Activated naive CD8-positive, alpha-beta T cell (primary cell): ENCODE results near the gene DDX23.
"Not testable (repeated sequence)": the region's sequence is repeated elsewhere in the genome, so short reads cannot be mapped to it uniquely, and the experiment has no call there.

Experiments used
- H3K27ac Mint-ChIP-seq: one replicate; pipeline ENCODE4 v1.8.0; 2021; ENCODE audit warnings: mixed read lengths
- H3K27me3 Mint-ChIP-seq: one replicate; pipeline ENCODE4 v1.8.0; 2021; ENCODE audit warnings: mixed read lengths
- H3K36me3 Mint-ChIP-seq: one replicate; pipeline ENCODE4 v1.8.0; 2021; ENCODE audit warnings: mixed read lengths
- H3K4me1 Mint-ChIP-seq: one replicate; pipeline ENCODE4 v1.8.0; 2021; ENCODE audit warnings: low read depth, mixed read lengths
- H3K4me3 Mint-ChIP-seq: one replicate; pipeline ENCODE4 v1.8.0; 2021; ENCODE audit warnings: mild to moderate bottlenecking, mixed read lengths
- H3K9me3 Mint-ChIP-seq: one replicate; pipeline ENCODE4 v1.8.0; 2021; ENCODE audit warnings: low read depth, mixed read lengths

The DDX23 gene

GRCh38 chr12:48873096-48873495, 21.1 kb upstream of the DDX23 start:
- Mint-ChIP-seq H3K9me3 (no peaks in the 10 kb centered on the region), H3K27me3 (no peaks in the 10 kb centered on the region), H3K36me3 (no peaks in the 10 kb centered on the region)

GRCh38 chr12:48869191-48869590, 17.2 kb upstream of the DDX23 start:
- Mint-ChIP-seq H3K9me3 (no peaks in the 10 kb centered on the region), H3K27ac (no peak overlapping the region), H3K36me3 (no peaks in the 10 kb centered on the region)

More at GRCh38 chr12:48873096-48873495, 21.1 kb upstream of the DDX23 start:
- no peak overlapping the region for H3K27ac Mint-ChIP-seq
- no peaks in the 10 kb centered on the region for H3K4me1 Mint-ChIP-seq
- no peak overlapping the region for H3K4me3 Mint-ChIP-seq

GRCh38 chr12:48868451-48868850, 16.5 kb upstream of the DDX23 start:
- no peaks in the 10 kb centered on the region for H3K36me3 Mint-ChIP-seq
- no peak overlapping the region for H3K27ac Mint-ChIP-seq
- peaks cover 23% of the 10 kb centered on the region for H3K4me1 Mint-ChIP-seq
- H3K27me3 Mint-ChIP-seq = peaks cover 5% of the 10 kb centered on the region
- H3K9me3 Mint-ChIP-seq = no peaks in the 10 kb centered on the region
- no peak overlapping the region for H3K4me3 Mint-ChIP-seq

More at GRCh38 chr12:48869191-48869590, 17.2 kb upstream of the DDX23 start:
- Mint-ChIP-seq H3K27me3 (no peaks in the 10 kb centered on the region), H3K4me3 (no peak overlapping the region), H3K4me1 (peaks cover 20% of the 10 kb centered on the region)

- Mint-ChIP-seq H3K27me3 (peaks cover 13% of the 10 kb centered on the region), H3K36me3 (peaks cover 6% of the 10 kb centered on the region)
These were observed 14.2 kb upstream of the DDX23 start for GRCh38 chr12:48866052-48866711.

DNA sequence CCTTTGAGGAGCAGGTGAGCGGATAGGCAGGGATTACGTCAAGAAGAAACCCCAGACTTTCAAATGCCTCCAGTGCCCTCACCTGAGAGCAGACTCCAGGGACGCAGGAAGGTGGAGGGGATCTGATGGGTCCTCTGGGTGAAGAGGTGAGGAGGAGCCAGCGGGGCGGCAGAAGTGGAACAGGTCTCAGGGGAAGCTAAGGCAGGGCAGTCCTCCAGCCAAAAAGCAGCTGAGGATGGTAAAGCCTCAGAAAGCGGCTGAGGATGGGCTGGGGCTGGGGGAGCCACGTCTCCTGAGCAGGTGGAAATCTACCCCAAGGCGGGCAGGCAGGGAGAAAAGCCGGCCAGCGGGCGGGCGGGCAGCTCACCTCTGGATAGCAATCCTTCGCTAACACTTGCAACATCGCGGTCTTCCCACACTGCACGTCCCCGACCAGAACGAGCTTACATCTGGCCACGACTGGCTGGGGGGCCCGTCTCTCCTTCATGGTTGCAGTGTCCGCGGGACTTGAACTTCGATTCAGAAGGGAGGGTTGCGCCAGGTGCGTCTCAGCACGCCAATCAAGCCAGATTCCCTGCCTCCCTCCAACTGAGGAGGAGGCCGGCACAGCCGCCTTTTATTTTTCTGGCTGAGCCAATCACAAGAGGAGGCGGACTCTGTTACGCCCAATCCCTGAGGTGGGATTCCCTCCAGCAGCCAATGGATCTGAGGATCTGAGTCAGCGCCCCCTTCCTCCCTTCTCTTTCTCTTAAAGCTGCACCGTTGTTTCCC, 13.5 kb upstream of the DDX23 start, which contains the start of gene RND1:
Gene RND1 (minus strand): TSS at position 590 of the 771 bp plus-strand sequence. CDS start 103 bp downstream, at position 487.
- Mint-ChIP-seq H3K27ac (peak within 1 kb of the TSS; percentile 62), H3K4me3 (peak within 1 kb of the TSS; percentile 92), H3K9me3 (no peaks in the 10 kb centered on the region), H3K36me3 (peaks cover 9% of the 10 kb centered on the region), H3K4me1 (peaks cover 23% of the 10 kb centered on the region), H3K27me3 (peaks cover 13% of the 10 kb centered on the region)

More at GRCh38 chr12:48866052-48866711, 14.2 kb upstream of the DDX23 start:
- peak overlapping the region; percentile 92 for H3K4me3 Mint-ChIP-seq
- peaks cover 23% of the 10 kb centered on the region for H3K4me1 Mint-ChIP-seq
- peak overlapping the region; percentile 62 for H3K27ac Mint-ChIP-seq
- no peaks in the 10 kb centered on the region for H3K9me3 Mint-ChIP-seq

DNA sequence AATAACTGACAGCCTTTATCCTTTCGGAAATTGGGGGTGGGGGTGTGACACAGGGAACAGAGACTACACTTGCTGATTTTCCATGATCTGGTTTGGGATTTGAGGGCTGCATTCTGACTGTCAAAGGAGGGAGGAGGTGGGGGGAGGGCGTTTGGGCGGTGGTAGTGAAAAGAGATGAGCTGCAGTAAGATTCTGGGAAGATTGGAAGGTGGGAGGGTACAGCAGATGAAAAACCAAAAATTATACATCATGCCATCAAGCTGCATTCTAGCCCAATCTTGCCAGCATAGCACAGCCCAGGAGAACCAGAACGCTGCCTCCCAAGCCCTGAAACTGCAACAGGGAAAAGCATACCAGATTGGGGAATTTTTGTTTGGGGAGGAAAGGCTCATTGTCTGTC, 11.3 kb upstream of the DDX23 start:
- Mint-ChIP-seq H3K9me3 (no peaks in the 10 kb centered on the region), H3K27ac (no peak overlapping the region), H3K27me3 (peaks cover 13% of the 10 kb centered on the region), H3K36me3 (peaks cover 9% of the 10 kb centered on the region), H3K4me3 (no peak overlapping the region), H3K4me1 (peaks cover 23% of the 10 kb centered on the region)

- Mint-ChIP-seq H3K36me3 (peaks cover 9% of the 10 kb centered on the region), H3K27me3 (peaks cover 13% of the 10 kb centered on the region), H3K27ac (no peak overlapping the region), H3K9me3 (no peaks in the 10 kb centered on the region), H3K4me3 (no peak overlapping the region), H3K4me1 (peaks cover 23% of the 10 kb centered on the region)
These were observed 10.8 kb upstream of the DDX23 start for GRCh38 chr12:48862760-48863159.

DNA sequence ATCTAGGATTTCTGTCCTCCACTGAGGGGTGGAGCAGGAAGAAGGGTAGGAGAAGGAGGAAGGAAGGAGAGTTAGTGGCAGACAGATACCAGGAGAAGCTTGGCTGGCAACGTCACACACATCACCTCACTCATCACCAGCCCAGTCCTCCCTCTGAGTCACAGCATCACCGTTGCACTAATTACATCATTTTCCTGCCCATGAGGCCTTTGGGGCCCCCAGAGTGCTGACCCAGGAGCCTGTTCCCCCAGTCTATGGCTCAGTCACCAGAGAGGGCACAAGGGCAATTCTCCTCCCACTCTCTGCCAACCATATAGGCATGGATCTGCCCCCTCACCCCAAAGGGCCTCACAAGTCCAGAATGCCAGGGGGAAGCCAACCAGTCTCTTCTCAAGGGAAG, 9.1 kb upstream of the DDX23 start:
- Mint-ChIP-seq H3K27me3 (peaks cover 13% of the 10 kb centered on the region), H3K36me3 (peaks cover 9% of the 10 kb centered on the region), H3K27ac (no peak overlapping the region), H3K4me3 (no peak overlapping the region), H3K4me1 (peaks cover 21% of the 10 kb centered on the region), H3K9me3 (no peaks in the 10 kb centered on the region)

GRCh38 chr12:48860236-48860635, 8.3 kb upstream of the DDX23 start:
- Mint-ChIP-seq H3K4me1 (peaks cover 14% of the 10 kb centered on the region), H3K27me3 (peaks cover 13% of the 10 kb centered on the region)
- H3K36me3 Mint-ChIP-seq, H3K4me3 Mint-ChIP-seq, H3K27ac Mint-ChIP-seq, H3K9me3 Mint-ChIP-seq: not testable (repeated sequence)

- Mint-ChIP-seq H3K27ac (no peak overlapping the region), H3K4me1 (peaks cover 8% of the 10 kb centered on the region), H3K36me3 (peaks cover 9% of the 10 kb centered on the region), H3K27me3 (peaks cover 13% of the 10 kb centered on the region), H3K4me3 (no peak overlapping the region), H3K9me3 (no peaks in the 10 kb centered on the region)
These were observed 7.6 kb upstream of the DDX23 start for GRCh38 chr12:48859607-48860006.

DNA sequence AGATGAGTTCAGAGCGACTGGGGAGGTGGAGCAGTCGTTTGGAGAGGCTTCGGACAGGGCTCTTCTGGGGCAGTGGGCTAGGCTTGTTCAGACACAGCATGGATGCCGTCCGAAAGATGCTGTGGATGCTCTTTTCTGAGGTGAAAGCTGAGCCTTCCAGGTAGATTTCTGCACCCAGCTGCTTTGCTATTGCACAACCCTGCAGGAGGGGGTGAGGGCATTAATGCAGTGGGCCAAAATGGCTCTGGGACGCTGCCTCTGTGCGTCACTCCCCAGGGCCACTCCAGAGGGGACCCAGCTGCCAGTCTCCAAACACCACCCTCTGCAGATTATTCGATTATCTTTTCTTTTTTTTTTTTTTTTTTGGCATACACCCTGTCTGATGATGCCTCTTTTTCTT, 6.1 kb upstream of the DDX23 start:
- H3K9me3 Mint-ChIP-seq = no peaks in the 10 kb centered on the region
- peaks cover 9% of the 10 kb centered on the region for H3K36me3 Mint-ChIP-seq
- H3K27ac Mint-ChIP-seq = no peak overlapping the region
- H3K4me1 Mint-ChIP-seq = peaks cover 2% of the 10 kb centered on the region
- H3K4me3 Mint-ChIP-seq = no peak overlapping the region
- peaks cover 4% of the 10 kb centered on the region for H3K27me3 Mint-ChIP-seq

- Mint-ChIP-seq H3K36me3 (peaks cover 9% of the 10 kb centered on the region), H3K27ac (no peak overlapping the region), H3K27me3 (peaks cover 4% of the 10 kb centered on the region), H3K9me3 (no peaks in the 10 kb centered on the region), H3K4me3 (no peak overlapping the region), H3K4me1 (peaks cover 7% of the 10 kb centered on the region)
These were observed 5.5 kb upstream of the DDX23 start for GRCh38 chr12:48857278-48857994.

GRCh38 chr12:48856379-48856778, 4.4 kb upstream of the DDX23 start:
- Mint-ChIP-seq H3K27me3 (no peaks in the 10 kb centered on the region), H3K4me3 (no peak overlapping the region), H3K36me3 (peaks cover 5% of the 10 kb centered on the region), H3K4me1 (peaks cover 13% of the 10 kb centered on the region), H3K9me3 (no peaks in the 10 kb centered on the region), H3K27ac (no peak overlapping the region)

GRCh38 chr12:48854932-48855331, 3.0 kb upstream of the DDX23 start:
- H3K4me3 Mint-ChIP-seq, H3K27ac Mint-ChIP-seq, H3K27me3 Mint-ChIP-seq, H3K36me3 Mint-ChIP-seq, H3K9me3 Mint-ChIP-seq: not testable (repeated sequence)
- H3K4me1 Mint-ChIP-seq = peaks cover 24% of the 10 kb centered on the region

GRCh38 chr12:48854488-48854887, 2.5 kb upstream of the DDX23 start:
- Mint-ChIP-seq H3K9me3 (no peaks in the 10 kb centered on the region), H3K27me3 (no peaks in the 10 kb centered on the region), H3K4me1 (peaks cover 29% of the 10 kb centered on the region), H3K27ac (no peak overlapping the region), H3K4me3 (no peak overlapping the region), H3K36me3 (peaks cover 10% of the 10 kb centered on the region)
